Activated B cell treated with CpG ODN at 0.5 μM for 24 hours (primary cell): ENCODE results near the gene ZSWIM3. TPM values are rescaled to one million over a fixed set of nuclear protein-coding genes. Genes with fewer than 3 reads are reported as not detected.

Source experiments
- ATAC-seq: fragments of 200-7000 bp; cut with Tn5 transposase; one replicate; pipeline ENCODE4 v1.10.0; 2021; ENCODE audit warnings: low read depth, mild to moderate bottlenecking, moderate library complexity
- CTCF ChIA-PET: fragments of 350-600 bp; sonication (Branson Sonifier 250); formaldehyde crosslinking; loops from one replicate; lab custom pipeline; 2021; ENCODE audit warnings: antibody characterized with exemption; lab: Charles Lee
- POLR2A ChIA-PET: fragments of 350-600 bp; sonication (Branson Sonifier 250); formaldehyde crosslinking; loops from one replicate; lab custom pipeline; 2021; ENCODE audit warnings: antibody characterized with exemption; lab: Charles Lee
- DNase-seq: peaks from one replicate; pipeline ENCODE4 v3.0.0; 2022
- H3K27ac Mint-ChIP-seq: one replicate; pipeline ENCODE4 v1.8.0; 2020; ENCODE audit warnings: mixed read lengths
- H3K27me3 Mint-ChIP-seq: one replicate; pipeline ENCODE4 v1.8.0; 2021; ENCODE audit warnings: mixed read lengths
- H3K36me3 Mint-ChIP-seq: one replicate; pipeline ENCODE4 v1.8.0; 2021; ENCODE audit warnings: low read depth, mixed read lengths
- H3K4me1 Mint-ChIP-seq: one replicate; pipeline ENCODE4 v1.8.0; 2021; ENCODE audit warnings: mixed read lengths
- H3K4me3 Mint-ChIP-seq: one replicate; pipeline ENCODE4 v1.8.0; 2020; ENCODE audit warnings: mild to moderate bottlenecking, mixed read lengths
- H3K9me3 Mint-ChIP-seq: one replicate; pipeline ENCODE4 v1.8.0; 2020; ENCODE audit warnings: mixed read lengths
- CTCF ChIP-seq: fragments of 200-600 bp; IDR thresholded peaks from one replicate; pipeline ENCODE4 v1.8.0; 2022; ENCODE audit warnings: antibody characterized with exemption, mild to moderate bottlenecking
- intact Hi-C: fragments of 100-400 bp; cut with micrococcal nuclease; formaldehyde crosslinking; loops from one replicate; pipeline ENCODE4 v1.15.1; 2024
- total RNA-seq: library from RNA; stranded (reverse); gene quantifications from 2 replicates; pipeline ENCODE4 v1.2.3, GENCODE V29; 2022

The ZSWIM3 gene
- total RNA-seq, 1 donor from 2014 or later = 6.4 TPM

- H3K27ac Mint-ChIP-seq = peak overlapping the region; percentile 73
- peak; percentile 98 for ATAC-seq
- intact Hi-C loops = loop anchor here (1.0 kb wide), 1 partner anchor 15 kb away; the partner anchor contains the start of genes ACOT8 and ZSWIM3
- no peak for TF ChIP-seq CTCF
- peaks cover 43% of the 10 kb centered on the region for H3K36me3 Mint-ChIP-seq
- no peak overlapping the region for H3K4me3 Mint-ChIP-seq
- no peaks in the 10 kb centered on the region for H3K9me3 Mint-ChIP-seq
- ChIA-PET POLR2A (interaction anchor here (0.9 to 1.8 kb wide), 6 partner anchors 15 to 427 kb away, joined by 3 to 9 read pairs (median 6); partner anchors contain the start of genes ACOT8, PCIF1, PIGT and ZSWIM1), CTCF (interaction anchor here (0.8 to 1.5 kb wide), 5 partner anchors 14 to 406 kb away, joined by 3 to 5 read pairs (median 3); no protein-coding TSS in a partner anchor)
- DNase-seq = no peak
- H3K4me1 Mint-ChIP-seq = peaks cover 18% of the 10 kb centered on the region
- no peaks in the 10 kb centered on the region for H3K27me3 Mint-ChIP-seq
Observed at GRCh38 chr20:45842169-45842812, 15.1 kb upstream of the ZSWIM3 start.

GRCh38 chr20:45843506-45843905, 13.9 kb upstream of the ZSWIM3 start:
- POLR2A ChIA-PET = no interaction called here
- ATAC-seq (no peak), DNase-seq (no peak)
- Mint-ChIP-seq H3K9me3 (no peaks in the 10 kb centered on the region), H3K27ac (no peak overlapping the region), H3K27me3 (no peaks in the 10 kb centered on the region), H3K36me3 (peaks cover 51% of the 10 kb centered on the region), H3K4me3 (no peak overlapping the region), H3K4me1 (peaks cover 18% of the 10 kb centered on the region)
- TF ChIP-seq CTCF = no peak
- intact Hi-C loops = no loop called here
- CTCF ChIA-PET = no interaction called here

- POLR2A ChIA-PET = interaction anchor here (0.8 kb wide), 1 partner anchor 10 kb away, joined by 3 read pairs; no protein-coding TSS in a partner anchor
- peaks cover 18% of the 10 kb centered on the region for H3K4me1 Mint-ChIP-seq
- H3K4me3 Mint-ChIP-seq = no peak overlapping the region
- H3K36me3 Mint-ChIP-seq = peaks cover 60% of the 10 kb centered on the region
- intact Hi-C loops = no loop called here
- TF ChIP-seq CTCF = no peak
- no peak overlapping the region for H3K27ac Mint-ChIP-seq
- ATAC-seq (no peak), DNase-seq (no peak)
- no peaks in the 10 kb centered on the region for H3K27me3 Mint-ChIP-seq
- CTCF ChIA-PET = no interaction called here
- H3K9me3 Mint-ChIP-seq = no peaks in the 10 kb centered on the region
Observed at GRCh38 chr20:45845452-45845851, 12.0 kb upstream of the ZSWIM3 start.

- no peak for TF ChIP-seq CTCF
- Mint-ChIP-seq H3K9me3 (no peaks in the 10 kb centered on the region), H3K4me3 (no peak overlapping the region), H3K36me3 (peaks cover 64% of the 10 kb centered on the region), H3K4me1 (peaks cover under 1% of the 10 kb centered on the region), H3K27me3 (no peaks in the 10 kb centered on the region), H3K27ac (no peak overlapping the region)
- ATAC-seq (no peak), DNase-seq (no peak)
- CTCF ChIA-PET = no interaction called here
- intact Hi-C loops = no loop called here
- POLR2A ChIA-PET = interaction anchor here (1.2 kb wide), 1 partner anchor 54 kb away, joined by 3 read pairs; no protein-coding TSS in a partner anchor
Observed at GRCh38 chr20:45848421-45848820, 9.0 kb upstream of the ZSWIM3 start.

GRCh38 chr20:45848969-45849582, 8.3 kb upstream of the ZSWIM3 start:
- ChIA-PET POLR2A (interaction anchor here (1.2 kb wide), 1 partner anchor 53 kb away, joined by 3 read pairs; no protein-coding TSS in a partner anchor), CTCF (no interaction called here)
- no peak for ATAC-seq
- Mint-ChIP-seq H3K27ac (no peak overlapping the region), H3K27me3 (no peaks in the 10 kb centered on the region), H3K9me3 (no peaks in the 10 kb centered on the region), H3K36me3 (peaks cover 63% of the 10 kb centered on the region), H3K4me3 (no peak overlapping the region), H3K4me1 (peaks cover 4% of the 10 kb centered on the region)
- intact Hi-C loops = no loop called here
- no peak for DNase-seq
- no peak for TF ChIP-seq CTCF
